SK-N-SH (cell line): ENCODE results near the gene COL28A1.

Experiments used
- CTCF ChIP-seq: fragments of 200-600 bp; sonication (generic); IDR thresholded peaks from 2 replicates; pipeline ENCODE4 v1.6.1; 2017; ENCODE audit warnings: antibody characterized with exemption, mild to moderate bottlenecking, moderate library complexity
- ELF1 ChIP-seq: IDR thresholded peaks from 2 replicates; pipeline ENCODE4 v1.4.0; 2012
- EP300 ChIP-seq, 2 experiments: IDR thresholded peaks; 2 replicates each; pipeline versions ENCODE4 v1.4.0 to v1.6.1; 2012; ENCODE audit warnings: borderline replicate concordance in 1 of 2, low read depth in 1 of 2, low read length in 1 of 2
- FOXM1 ChIP-seq: IDR thresholded peaks from 2 replicates; pipeline ENCODE4 v1.4.0; 2012; ENCODE audit warnings: low read depth, mild to moderate bottlenecking
- GABPA ChIP-seq: IDR thresholded peaks from 2 replicates; pipeline ENCODE4 v1.4.0; 2012; ENCODE audit warnings: low read depth, mild to moderate bottlenecking
- MAX ChIP-seq: IDR thresholded peaks from 2 replicates; pipeline ENCODE4 v1.4.0; 2012; ENCODE audit warnings: low read depth
- POLR2AphosphoS5 ChIP-seq: IDR thresholded peaks from 2 replicates; pipeline ENCODE4 v1.6.1; 2012; ENCODE audit warnings: low read depth, low read length
- RFX5 ChIP-seq: IDR thresholded peaks from 2 replicates; pipeline ENCODE4 v1.6.1; 2012; ENCODE audit warnings: mild to moderate bottlenecking, improper control_type of control experiment, low read length
- SMC3 ChIP-seq: IDR thresholded peaks from 2 replicates; pipeline ENCODE4 v1.6.1; 2012; ENCODE audit warnings: low read depth, low read length, improper control_type of control experiment
- TCF12 ChIP-seq: IDR thresholded peaks from 2 replicates; pipeline ENCODE4 v1.4.0; 2012
- TEAD4 ChIP-seq: IDR thresholded peaks from 2 replicates; pipeline ENCODE4 v1.4.0; 2012; ENCODE audit warnings: mild to moderate bottlenecking, borderline replicate concordance; ENCODE audit not compliant: insufficient read depth
- YY1 ChIP-seq: IDR thresholded peaks from 2 replicates; pipeline ENCODE4 v1.4.0; 2012; ENCODE audit warnings: low read depth, mild to moderate bottlenecking
- ZBTB33 ChIP-seq: IDR thresholded peaks from 2 replicates; pipeline ENCODE4 v1.4.0; 2012; ENCODE audit warnings: low read depth, borderline replicate concordance

GRCh38 chr7:7526006-7526405 lies 9.7 kb downstream of the COL28A1 start:
- TF ChIP-seq SMC3 (no peak), CTCF (no peak), YY1 (no peak), GABPA (no peak), EP300 (IDR thresholded peaks at IDR 0.05; ENCODE audit: borderline replicate concordance in 1 of 2, low read depth in 1 of 2, low read length in 1 of 2) (no peak), POLR2AphosphoS5 (no peak), TCF12 (no peak), MAX (no peak), ZBTB33 (no peak), TEAD4 (no peak), ELF1 (no peak), RFX5 (no peak), FOXM1 (no peak)
